ENCODE results near the gene KIF7.

The KIF7 gene

GRCh38 chr15:89621547-89621946 lies 33.7 kb downstream of the KIF7 start:
- no peaks in the 10 kb centered on the region for H3K9me3 ChIP-seq (ENCODE audit: control insufficient read depth in 2 of 2, low read length in 2 of 2)
- H3K4me3 ChIP-seq (ENCODE audit: low read length in 2 of 2), result no peak overlapping the region
- no peak overlapping the region for H3K27ac ChIP-seq (ENCODE audit: low read depth in 2 of 2, low read length in 2 of 2)
- no peaks in the 10 kb centered on the region for H3K4me1 ChIP-seq (ENCODE audit: control insufficient read depth in 2 of 2, insufficient read depth in 2 of 2, low read length in 2 of 2)
- no peaks in the 10 kb centered on the region for H3K27me3 ChIP-seq (ENCODE audit: control insufficient read depth in 2 of 2, insufficient read depth in 2 of 2, low read length in 2 of 2)
- no peak overlapping the region for H3K9ac ChIP-seq (ENCODE audit: low read depth in 1 of 2, low read length in 2 of 2)
- peaks cover 0 to 10% of the 10 kb centered on the region in 2 donors for H3K36me3 ChIP-seq (ENCODE audit: control insufficient read depth in 2 of 2, insufficient read depth in 2 of 2, low read length in 2 of 2)

DNA sequence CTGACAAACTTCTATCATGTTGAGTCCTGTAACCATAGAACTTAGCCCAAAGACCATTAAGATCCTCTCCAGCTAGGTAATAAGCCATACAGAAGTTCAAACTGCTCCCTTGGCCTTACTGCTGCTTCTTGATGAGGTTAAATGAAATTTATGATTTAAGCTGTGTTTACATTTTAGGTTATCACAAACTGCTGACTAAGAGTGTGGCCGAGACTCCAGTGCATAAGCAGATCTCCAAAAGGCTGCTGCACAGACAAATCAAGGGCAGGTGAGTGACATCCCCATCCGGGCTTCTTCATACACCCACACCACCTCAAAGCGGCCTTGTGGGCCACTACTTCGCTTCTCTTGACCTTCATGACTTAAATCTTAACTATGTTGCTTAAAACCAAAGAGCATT lies 39.0 kb downstream of the KIF7 start:
- Histone ChIP-seq H3K4me3 (ENCODE audit: low read length in 2 of 2) (no peak overlapping the region), H3K9me3 (ENCODE audit: control insufficient read depth in 2 of 2, low read length in 2 of 2) (peaks cover 0 to 6% of the 10 kb centered on the region in 2 donors), H3K27me3 (ENCODE audit: control insufficient read depth in 2 of 2, insufficient read depth in 2 of 2, low read length in 2 of 2) (no peaks in the 10 kb centered on the region), H3K4me1 (ENCODE audit: control insufficient read depth in 2 of 2, insufficient read depth in 2 of 2, low read length in 2 of 2) (no peaks in the 10 kb centered on the region), H3K36me3 (ENCODE audit: control insufficient read depth in 2 of 2, insufficient read depth in 2 of 2, low read length in 2 of 2) (peaks cover 0 to 2% of the 10 kb centered on the region in 2 donors), H3K27ac (ENCODE audit: low read depth in 2 of 2, low read length in 2 of 2) (no peak overlapping the region), H3K9ac (ENCODE audit: low read depth in 1 of 2, low read length in 2 of 2) (no peak overlapping the region)

GRCh38 chr15:89615135-89615534 lies 40.1 kb downstream of the KIF7 start:
- peaks cover 0 to 6% of the 10 kb centered on the region in 2 donors for H3K9me3 ChIP-seq (ENCODE audit: control insufficient read depth in 2 of 2, low read length in 2 of 2)
- peaks cover 0 to 2% of the 10 kb centered on the region in 2 donors for H3K36me3 ChIP-seq (ENCODE audit: control insufficient read depth in 2 of 2, insufficient read depth in 2 of 2, low read length in 2 of 2)
- no peaks in the 10 kb centered on the region for H3K27me3 ChIP-seq (ENCODE audit: control insufficient read depth in 2 of 2, insufficient read depth in 2 of 2, low read length in 2 of 2)
- H3K4me3 ChIP-seq (ENCODE audit: low read length in 2 of 2), result no peak overlapping the region
- H3K4me1 ChIP-seq (ENCODE audit: control insufficient read depth in 2 of 2, insufficient read depth in 2 of 2, low read length in 2 of 2), result no peaks in the 10 kb centered on the region
- H3K27ac ChIP-seq (ENCODE audit: low read depth in 2 of 2, low read length in 2 of 2), result no peak overlapping the region
- H3K9ac ChIP-seq (ENCODE audit: low read depth in 1 of 2, low read length in 2 of 2), result no peak overlapping the region

GRCh38 chr15:89614164-89614563 lies 41.1 kb downstream of the KIF7 start:
- Histone ChIP-seq H3K27ac (ENCODE audit: low read depth in 2 of 2, low read length in 2 of 2) (no peak overlapping the region), H3K4me3 (ENCODE audit: low read length in 2 of 2) (no peak overlapping the region), H3K36me3 (ENCODE audit: control insufficient read depth in 2 of 2, insufficient read depth in 2 of 2, low read length in 2 of 2) (peaks cover 0 to 2% of the 10 kb centered on the region in 2 donors), H3K9ac (ENCODE audit: low read depth in 1 of 2, low read length in 2 of 2) (no peak overlapping the region), H3K9me3 (ENCODE audit: control insufficient read depth in 2 of 2, low read length in 2 of 2) (peaks cover 0 to 6% of the 10 kb centered on the region in 2 donors), H3K27me3 (ENCODE audit: control insufficient read depth in 2 of 2, insufficient read depth in 2 of 2, low read length in 2 of 2) (no peaks in the 10 kb centered on the region), H3K4me1 (ENCODE audit: control insufficient read depth in 2 of 2, insufficient read depth in 2 of 2, low read length in 2 of 2) (no peaks in the 10 kb centered on the region)

- H3K4me1 ChIP-seq (ENCODE audit: control insufficient read depth in 2 of 2, insufficient read depth in 2 of 2, low read length in 2 of 2), result no peaks in the 10 kb centered on the region
- no peak overlapping the region for H3K4me3 ChIP-seq (ENCODE audit: low read length in 2 of 2)
- no peaks in the 10 kb centered on the region for H3K27me3 ChIP-seq (ENCODE audit: control insufficient read depth in 2 of 2, insufficient read depth in 2 of 2, low read length in 2 of 2)
- peaks cover 0 to 6% of the 10 kb centered on the region in 2 donors for H3K9me3 ChIP-seq (ENCODE audit: control insufficient read depth in 2 of 2, low read length in 2 of 2)
- no peak overlapping the region for H3K27ac ChIP-seq (ENCODE audit: low read depth in 2 of 2, low read length in 2 of 2)
- peaks cover 0 to 2% of the 10 kb centered on the region in 2 donors for H3K36me3 ChIP-seq (ENCODE audit: control insufficient read depth in 2 of 2, insufficient read depth in 2 of 2, low read length in 2 of 2)
- no peak overlapping the region for H3K9ac ChIP-seq (ENCODE audit: low read depth in 1 of 2, low read length in 2 of 2)
Observed at GRCh38 chr15:89613031-89613430, 42.2 kb downstream of the KIF7 start.

- Histone ChIP-seq H3K4me3 (ENCODE audit: low read length in 2 of 2) (no peak overlapping the region), H3K27ac (ENCODE audit: low read depth in 2 of 2, low read length in 2 of 2) (no peak overlapping the region), H3K4me1 (ENCODE audit: control insufficient read depth in 2 of 2, insufficient read depth in 2 of 2, low read length in 2 of 2) (no peaks in the 10 kb centered on the region), H3K36me3 (ENCODE audit: control insufficient read depth in 2 of 2, insufficient read depth in 2 of 2, low read length in 2 of 2) (peaks cover 0 to 2% of the 10 kb centered on the region in 2 donors), H3K9ac (ENCODE audit: low read depth in 1 of 2, low read length in 2 of 2) (no peak overlapping the region), H3K27me3 (ENCODE audit: control insufficient read depth in 2 of 2, insufficient read depth in 2 of 2, low read length in 2 of 2) (no peaks in the 10 kb centered on the region), H3K9me3 (ENCODE audit: control insufficient read depth in 2 of 2, low read length in 2 of 2) (peaks cover 0 to 6% of the 10 kb centered on the region in 2 donors)
Observed at GRCh38 chr15:89611317-89611716, 44.0 kb downstream of the KIF7 start.

GRCh38 chr15:89599021-89599420 lies 56.2 kb downstream of the KIF7 start:
- Histone ChIP-seq H3K27ac (ENCODE audit: low read depth in 2 of 2, low read length in 2 of 2) (no peak overlapping the region), H3K4me3 (ENCODE audit: low read length in 2 of 2) (no peak overlapping the region), H3K9ac (ENCODE audit: low read depth in 1 of 2, low read length in 2 of 2) (no peak overlapping the region), H3K36me3 (ENCODE audit: control insufficient read depth in 2 of 2, insufficient read depth in 2 of 2, low read length in 2 of 2) (peaks cover 0 to 6% of the 10 kb centered on the region in 2 donors), H3K4me1 (ENCODE audit: control insufficient read depth in 2 of 2, insufficient read depth in 2 of 2, low read length in 2 of 2) (peaks cover 0 to 3% of the 10 kb centered on the region in 2 donors), H3K9me3 (ENCODE audit: control insufficient read depth in 2 of 2, low read length in 2 of 2) (no peaks in the 10 kb centered on the region), H3K27me3 (ENCODE audit: control insufficient read depth in 2 of 2, insufficient read depth in 2 of 2, low read length in 2 of 2) (no peaks in the 10 kb centered on the region)

DNA sequence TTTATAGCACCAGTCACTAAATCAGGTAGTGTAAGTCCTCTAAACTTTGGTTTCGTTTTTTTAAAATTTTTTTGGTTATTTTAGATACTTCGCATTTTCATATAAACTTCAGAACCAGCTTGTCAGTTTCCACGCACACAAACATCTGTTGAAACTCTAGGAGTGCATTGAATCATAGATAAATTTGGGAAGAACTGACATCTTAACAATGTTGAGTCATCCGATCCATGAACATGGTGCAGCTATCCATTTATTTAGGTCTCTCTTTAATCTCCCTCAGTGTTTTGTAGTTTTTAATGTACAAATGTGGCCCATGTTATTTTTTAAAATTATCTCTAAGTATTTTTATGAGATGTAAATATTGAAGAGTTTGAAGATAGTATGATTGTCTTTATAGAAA lies 62.2 kb downstream of the KIF7 start:
- no peak overlapping the region for H3K4me3 ChIP-seq (ENCODE audit: low read length in 2 of 2)
- H3K36me3 ChIP-seq (ENCODE audit: control insufficient read depth in 2 of 2, insufficient read depth in 2 of 2, low read length in 2 of 2), result no peaks in the 10 kb centered on the region
- H3K27ac ChIP-seq (ENCODE audit: low read depth in 2 of 2, low read length in 2 of 2), result no peak overlapping the region
- no peak overlapping the region for H3K9ac ChIP-seq (ENCODE audit: low read depth in 1 of 2, low read length in 2 of 2)
- peaks cover 0 to 3% of the 10 kb centered on the region in 2 donors for H3K4me1 ChIP-seq (ENCODE audit: control insufficient read depth in 2 of 2, insufficient read depth in 2 of 2, low read length in 2 of 2)
- no peaks in the 10 kb centered on the region for H3K9me3 ChIP-seq (ENCODE audit: control insufficient read depth in 2 of 2, low read length in 2 of 2)
- no peaks in the 10 kb centered on the region for H3K27me3 ChIP-seq (ENCODE audit: control insufficient read depth in 2 of 2, insufficient read depth in 2 of 2, low read length in 2 of 2)

- H3K4me3 ChIP-seq (ENCODE audit: low read length in 2 of 2), result no peak overlapping the region
- no peaks in the 10 kb centered on the region for H3K36me3 ChIP-seq (ENCODE audit: control insufficient read depth in 2 of 2, insufficient read depth in 2 of 2, low read length in 2 of 2)
- no peaks in the 10 kb centered on the region for H3K9me3 ChIP-seq (ENCODE audit: control insufficient read depth in 2 of 2, low read length in 2 of 2)
- no peak overlapping the region for H3K9ac ChIP-seq (ENCODE audit: low read depth in 1 of 2, low read length in 2 of 2)
- no peak overlapping the region for H3K27ac ChIP-seq (ENCODE audit: low read depth in 2 of 2, low read length in 2 of 2)
- H3K27me3 ChIP-seq (ENCODE audit: control insufficient read depth in 2 of 2, insufficient read depth in 2 of 2, low read length in 2 of 2), result no peaks in the 10 kb centered on the region
- H3K4me1 ChIP-seq (ENCODE audit: control insufficient read depth in 2 of 2, insufficient read depth in 2 of 2, low read length in 2 of 2), result peaks cover 0 to 3% of the 10 kb centered on the region in 2 donors
Observed at GRCh38 chr15:89591834-89592233, 63.4 kb downstream of the KIF7 start.

DNA sequence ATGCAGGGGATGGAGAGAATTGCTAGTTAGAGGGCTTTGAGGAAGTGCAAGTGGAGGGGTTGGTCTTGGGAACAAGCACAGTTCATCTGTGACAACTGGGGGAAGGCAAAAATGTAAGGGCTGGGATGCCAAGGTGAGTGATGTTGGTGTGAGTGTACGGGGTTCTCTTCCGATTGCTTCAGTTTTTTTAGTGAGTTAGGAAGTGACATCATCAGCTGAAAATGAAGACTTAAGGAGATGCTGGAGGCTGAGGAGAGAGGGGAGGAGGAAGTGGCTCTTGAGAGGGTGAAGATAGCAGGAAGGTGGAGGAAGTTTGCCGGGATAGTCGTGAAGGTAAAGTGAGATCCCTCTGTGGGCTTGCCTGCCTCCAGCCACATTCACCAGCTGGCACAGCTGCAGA lies 67.3 kb downstream of the KIF7 start:
- Histone ChIP-seq H3K4me3 (ENCODE audit: low read length in 2 of 2) (no peak overlapping the region), H3K4me1 (ENCODE audit: control insufficient read depth in 2 of 2, insufficient read depth in 2 of 2, low read length in 2 of 2) (no peaks in the 10 kb centered on the region), H3K27me3 (ENCODE audit: control insufficient read depth in 2 of 2, insufficient read depth in 2 of 2, low read length in 2 of 2) (no peaks in the 10 kb centered on the region), H3K9ac (ENCODE audit: low read depth in 1 of 2, low read length in 2 of 2) (no peak overlapping the region), H3K9me3 (ENCODE audit: control insufficient read depth in 2 of 2, low read length in 2 of 2) (no peaks in the 10 kb centered on the region), H3K27ac (ENCODE audit: low read depth in 2 of 2, low read length in 2 of 2) (no peak overlapping the region), H3K36me3 (ENCODE audit: control insufficient read depth in 2 of 2, insufficient read depth in 2 of 2, low read length in 2 of 2) (peaks cover 0 to 3% of the 10 kb centered on the region in 2 donors)

DNA sequence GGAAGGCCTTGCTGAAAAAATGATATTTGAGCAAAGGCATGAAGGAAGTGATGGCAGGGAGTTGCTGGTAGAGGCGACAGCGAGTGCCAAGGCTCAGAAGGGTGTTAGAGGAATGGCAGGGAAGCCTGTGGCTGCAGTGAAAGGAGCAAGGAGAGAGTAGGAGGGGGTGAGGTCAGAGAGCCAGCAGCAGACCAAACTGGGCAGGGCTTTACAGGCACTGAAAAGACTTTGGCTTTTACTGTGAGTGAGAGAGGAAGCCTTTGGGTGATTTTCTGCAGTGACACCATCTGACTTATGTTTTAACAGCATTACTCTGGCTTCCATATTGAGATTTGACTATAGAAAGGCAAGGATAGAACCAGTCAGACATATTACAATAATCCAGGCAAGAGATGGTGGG lies 68.6 kb downstream of the KIF7 start:
- H3K4me1 ChIP-seq (ENCODE audit: control insufficient read depth in 2 of 2, insufficient read depth in 2 of 2, low read length in 2 of 2), result no peaks in the 10 kb centered on the region
- no peaks in the 10 kb centered on the region for H3K27me3 ChIP-seq (ENCODE audit: control insufficient read depth in 2 of 2, insufficient read depth in 2 of 2, low read length in 2 of 2)
- H3K9me3 ChIP-seq (ENCODE audit: control insufficient read depth in 2 of 2, low read length in 2 of 2), result no peaks in the 10 kb centered on the region
- H3K4me3 ChIP-seq (ENCODE audit: low read length in 2 of 2), result no peak overlapping the region
- H3K36me3 ChIP-seq (ENCODE audit: control insufficient read depth in 2 of 2, insufficient read depth in 2 of 2, low read length in 2 of 2), result peaks cover 0 to 3% of the 10 kb centered on the region in 2 donors
- H3K9ac ChIP-seq (ENCODE audit: low read depth in 1 of 2, low read length in 2 of 2), result no peak overlapping the region
- no peak overlapping the region for H3K27ac ChIP-seq (ENCODE audit: low read depth in 2 of 2, low read length in 2 of 2)

All from mucosa of rectum (tissue), 2 donors.